HG03571 (cell line): Measurements from ENCODE around the gene TP53INP2.
"Not testable (repeated sequence)": the region's sequence is repeated elsewhere in the genome, so short reads cannot be mapped to it uniquely, and the experiment has no call there.

Source experiments
- ATAC-seq: cut with Tn5 transposase; IDR thresholded peaks from one replicate; pipeline ENCODE4 v1.9.1; 2021; ENCODE audit not compliant: unreplicated experiment

TP53INP2 gene, protein sequence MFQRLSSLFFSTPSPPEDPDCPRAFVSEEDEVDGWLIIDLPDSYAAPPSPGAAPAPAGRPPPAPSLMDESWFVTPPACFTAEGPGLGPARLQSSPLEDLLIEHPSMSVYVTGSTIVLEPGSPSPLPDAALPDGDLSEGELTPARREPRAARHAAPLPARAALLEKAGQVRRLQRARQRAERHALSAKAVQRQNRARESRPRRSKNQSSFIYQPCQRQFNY

DNA sequence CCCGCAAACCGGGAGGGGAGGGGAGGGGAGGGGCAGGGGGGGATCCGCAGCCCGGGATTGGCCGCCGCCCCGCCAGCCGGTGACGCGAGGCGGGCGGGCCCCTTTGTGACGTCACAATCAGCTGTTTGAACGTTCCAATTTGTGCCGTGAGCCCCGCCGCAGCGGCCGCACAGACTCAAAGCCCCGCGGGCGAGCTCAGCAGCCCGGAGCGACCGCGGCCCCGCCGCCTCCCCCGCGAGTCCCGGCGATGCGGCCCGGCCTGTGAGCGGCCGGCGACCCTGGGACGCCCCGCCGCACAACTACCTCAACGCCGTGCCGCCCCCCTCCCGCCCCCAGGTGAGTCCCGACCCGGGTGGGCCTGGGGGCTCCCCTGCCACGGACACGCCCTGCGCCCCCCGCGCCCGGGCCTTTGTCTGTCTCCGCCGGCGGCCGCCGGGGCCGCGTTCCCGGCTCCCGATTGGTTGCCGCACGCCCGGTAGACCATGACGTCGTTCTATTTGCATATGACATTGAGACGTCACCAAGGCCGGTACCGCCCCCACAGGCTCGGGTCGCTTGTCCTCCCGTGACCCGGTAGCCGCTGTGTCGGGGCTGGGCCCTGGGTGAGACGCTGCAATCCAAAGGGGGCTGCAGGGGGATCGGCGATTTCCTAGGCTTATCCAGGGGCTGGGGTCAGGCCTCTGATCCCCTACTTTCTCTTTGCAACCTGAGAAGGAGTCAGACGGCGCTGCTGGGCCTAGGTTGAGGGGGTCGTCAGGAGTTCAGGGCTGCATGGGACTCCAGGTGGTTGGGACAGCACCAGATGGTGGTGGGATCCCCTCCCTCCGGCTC, at the start of gene TP53INP2:
Gene TP53INP2 (plus strand): TSS at position 168 of the 831 bp plus-strand sequence. CDS start 4,396 bp downstream, outside the sequence.
- peak; percentile 44 for ATAC-seq

DNA sequence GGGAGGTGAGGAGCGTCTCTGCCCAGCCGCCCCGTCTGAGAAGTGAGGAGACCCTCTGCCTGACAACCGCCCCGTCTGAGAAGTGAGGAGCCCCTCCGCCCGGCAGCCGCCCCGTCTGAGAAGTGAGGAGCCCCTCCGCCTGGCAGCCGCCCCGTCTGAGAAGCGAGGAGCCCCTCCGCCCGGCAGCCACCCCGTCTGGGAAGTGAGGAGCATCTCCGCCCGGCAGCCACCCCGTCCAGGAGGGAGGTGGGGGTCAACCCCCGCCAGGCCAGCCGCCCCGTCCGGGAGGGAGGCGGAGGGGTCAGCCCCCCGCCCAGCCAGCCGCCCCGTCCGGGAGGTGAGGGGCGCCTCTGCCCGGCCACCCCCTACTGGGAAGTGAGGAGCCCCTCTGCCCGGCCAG, 45.5 kb upstream of the TP53INP2 start:
- ATAC-seq: not testable (repeated sequence)

DNA sequence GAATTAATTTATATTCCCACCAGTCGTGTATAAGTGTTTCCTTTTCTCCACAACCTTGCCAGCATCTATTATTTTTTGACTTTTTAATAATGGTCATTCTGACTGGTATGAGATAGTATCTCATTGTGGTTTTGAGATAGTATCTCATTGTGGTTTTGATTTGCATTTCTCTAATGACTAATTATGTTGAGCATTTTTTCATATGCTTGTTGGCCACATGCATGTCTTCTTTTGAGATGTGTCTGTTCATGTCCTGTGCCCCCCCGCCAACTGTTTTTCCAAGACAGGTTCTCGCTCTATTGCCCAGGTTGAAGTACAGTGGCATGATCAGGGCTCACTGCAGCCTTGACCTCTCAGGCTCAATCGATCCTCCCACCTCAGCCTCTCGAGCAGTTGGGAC, 42.3 kb upstream of the TP53INP2 start:
- ATAC-seq: not testable (repeated sequence)

DNA sequence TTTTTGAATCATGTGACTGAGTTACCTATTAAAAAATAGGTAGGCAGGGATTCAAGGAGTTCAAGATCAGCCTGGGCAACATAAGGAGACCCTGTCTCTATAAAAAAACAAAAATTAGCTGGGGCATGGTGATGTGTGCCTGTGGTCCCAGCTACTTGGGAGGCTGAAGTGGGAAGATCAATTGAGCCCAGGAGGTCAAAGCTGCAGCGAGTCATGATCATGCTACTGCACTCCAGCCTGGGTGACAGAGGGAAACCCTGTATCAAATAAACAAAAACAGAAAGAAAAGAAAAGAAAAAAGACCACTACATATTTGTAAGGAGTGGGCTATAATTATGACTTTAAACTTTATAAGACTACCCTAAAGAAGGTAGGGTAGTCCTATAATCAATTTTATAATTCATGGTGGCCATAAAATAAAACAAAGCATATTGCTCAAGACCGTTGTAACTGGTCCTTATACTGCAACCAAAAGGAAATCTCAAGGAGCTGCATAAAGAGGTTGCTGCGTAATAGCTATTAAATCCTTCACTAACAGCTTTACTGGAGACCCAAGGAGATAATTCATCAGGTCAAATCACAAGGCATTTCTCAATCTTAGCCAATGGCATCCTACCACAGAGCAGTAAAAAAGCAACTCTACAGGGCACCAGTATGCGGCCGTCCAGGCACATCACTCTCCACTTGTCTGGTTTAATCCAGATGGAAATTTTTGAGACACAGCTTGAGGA, 40.8 kb upstream of the TP53INP2 start:
- ATAC-seq: no peak

GRCh38 chr20:34664751-34665150, 39.4 kb upstream of the TP53INP2 start:
- not testable (repeated sequence) for ATAC-seq

GRCh38 chr20:34669094-34669493, 35.0 kb upstream of the TP53INP2 start:
- ATAC-seq: no peak

DNA sequence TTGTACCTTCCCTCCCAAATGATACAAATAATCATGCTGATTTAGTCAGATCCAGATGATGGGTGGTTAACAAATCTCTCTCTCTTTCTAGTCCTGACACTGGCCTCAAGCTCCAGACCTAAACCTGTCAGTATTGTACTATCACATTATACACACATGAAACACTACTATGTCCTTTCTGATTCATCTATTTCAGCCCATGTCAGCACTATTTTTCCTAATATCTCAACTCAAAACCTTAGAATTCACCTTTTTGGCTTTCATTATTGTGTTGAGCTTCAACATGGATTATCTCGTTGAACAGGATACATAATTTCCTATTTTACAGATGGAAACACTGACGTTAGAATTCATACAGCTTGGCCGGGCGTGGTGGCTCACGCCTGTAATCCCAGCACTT, 30.7 kb upstream of the TP53INP2 start:
- no peak for ATAC-seq

DNA sequence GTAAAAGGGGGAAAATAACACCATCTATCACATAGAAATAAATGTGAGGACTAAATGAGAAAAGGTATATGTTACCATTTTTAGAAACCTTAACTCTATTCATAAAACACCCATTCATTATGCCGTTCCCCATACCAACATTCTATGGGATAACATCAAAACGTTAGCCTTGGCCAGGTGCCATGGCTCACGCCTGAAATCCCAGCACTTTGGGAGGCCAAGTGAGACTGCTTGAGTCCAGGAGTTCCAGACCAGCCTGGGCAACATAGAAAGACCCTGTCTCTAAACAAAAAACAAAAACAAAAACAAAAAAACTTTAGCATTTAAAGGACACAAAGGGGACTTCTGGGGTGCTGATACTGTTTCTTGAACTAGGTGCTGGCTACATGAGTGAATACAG, 28.6 kb upstream of the TP53INP2 start:
- ATAC-seq: no peak

DNA sequence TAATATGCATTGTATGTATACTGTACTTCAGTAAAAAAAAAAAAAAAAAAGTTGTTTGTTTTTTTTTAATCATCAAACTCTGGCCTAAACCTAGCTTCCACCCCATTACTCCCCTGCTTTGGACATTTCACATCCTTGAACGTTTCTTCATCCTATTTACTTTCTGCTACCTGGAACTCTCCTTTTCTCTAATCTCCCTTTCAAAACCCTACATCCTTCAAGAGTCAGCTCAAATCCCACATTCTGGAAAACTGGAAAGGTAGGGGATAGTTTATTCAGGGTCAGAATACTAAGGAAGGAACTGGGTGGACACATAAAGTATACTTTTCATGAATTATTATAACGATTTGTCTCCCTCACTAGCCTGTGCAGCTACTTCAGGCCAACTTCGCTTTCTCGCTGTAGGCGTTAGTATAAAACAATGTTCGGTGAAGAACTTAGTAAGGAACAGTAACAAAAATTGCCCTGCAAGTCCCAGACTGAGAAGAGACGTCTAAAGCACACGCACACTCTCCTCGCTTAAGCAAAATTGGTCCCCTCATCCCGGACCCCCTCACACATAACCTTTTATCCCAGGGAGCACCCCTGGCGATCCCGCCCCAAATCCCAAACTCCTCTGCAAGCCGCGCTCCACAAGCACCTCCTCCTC, 28.0 kb upstream of the TP53INP2 start:
- no peak for ATAC-seq

GRCh38 chr20:34676642-34677373, 27.3 kb upstream of the TP53INP2 start, which contains the start of gene PIGU:
PIGU (minus strand) TSS chr20:34677092; CDS start chr20:34677085, 7 bp downstream.
- peak; percentile 94 for ATAC-seq

DNA sequence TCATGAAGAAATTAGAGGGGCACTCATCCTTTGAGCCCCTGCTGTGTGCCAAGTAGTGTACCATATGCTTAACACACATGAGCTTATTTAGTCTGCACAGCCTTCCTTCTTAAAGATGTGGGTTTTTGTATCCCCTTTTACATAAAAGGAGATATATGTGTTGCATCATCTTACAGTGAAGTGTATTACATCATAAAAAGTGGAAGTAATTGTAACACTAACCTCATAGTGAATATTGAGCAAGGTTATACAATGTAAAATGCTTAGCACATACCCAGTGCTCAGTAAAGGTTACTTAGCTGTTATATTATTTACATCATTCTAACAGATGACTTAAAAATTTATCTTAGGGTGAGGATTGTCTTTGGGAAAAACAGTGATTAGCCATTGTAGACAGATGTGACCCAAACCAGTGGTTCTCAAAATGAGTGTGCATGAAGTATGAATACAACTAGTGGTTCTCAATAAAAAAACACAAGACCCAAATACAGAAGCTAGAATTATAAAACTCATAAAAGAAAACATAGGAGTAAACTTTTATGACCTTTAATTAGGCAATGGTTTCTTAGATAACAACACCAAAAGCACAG, 23.5 kb upstream of the TP53INP2 start:
- no peak for ATAC-seq

DNA sequence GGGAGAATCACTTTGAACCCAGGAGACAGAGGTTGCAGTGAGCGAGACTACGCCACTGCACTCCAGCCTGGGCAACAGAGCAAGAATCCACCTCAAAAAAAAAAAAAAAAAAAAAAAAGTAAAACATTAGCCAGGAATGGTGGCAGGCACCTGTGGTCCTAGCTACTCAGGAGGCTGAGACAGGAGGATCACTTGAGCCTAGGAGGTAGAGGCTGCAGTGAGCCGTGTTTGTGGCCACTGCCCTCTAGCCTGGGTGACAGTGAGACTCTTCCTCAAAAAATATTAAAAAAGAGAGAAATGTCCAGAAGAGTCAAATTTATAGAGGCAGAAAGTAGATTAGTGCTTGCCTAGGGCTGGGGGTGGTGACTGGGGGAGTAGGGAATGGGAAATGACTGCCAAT, 20.5 kb upstream of the TP53INP2 start:
- ATAC-seq: no peak

DNA sequence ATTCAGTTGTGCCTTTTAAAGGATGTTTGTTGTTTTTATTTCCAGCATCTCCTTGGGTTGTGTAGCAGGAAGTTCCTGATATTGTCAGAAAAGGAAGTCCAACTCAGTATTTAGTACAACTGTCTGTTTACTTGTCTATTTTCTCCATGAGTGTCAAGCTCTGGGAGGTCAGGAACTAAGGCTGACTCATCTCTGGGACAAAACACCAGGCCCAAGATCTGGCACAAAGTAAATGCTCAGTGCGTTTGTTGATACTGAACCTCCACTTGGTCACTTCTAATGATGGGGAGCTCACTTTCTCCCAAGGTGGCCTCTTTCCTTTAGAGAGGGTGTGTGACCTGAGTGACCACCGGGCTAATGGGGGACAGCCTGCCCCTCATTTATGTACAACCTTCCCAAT, 14.7 kb upstream of the TP53INP2 start:
- ATAC-seq: no peak

- ATAC-seq: no peak
Observed at GRCh38 chr20:34691838-34692237, 12.3 kb upstream of the TP53INP2 start.

- ATAC-seq: no peak
Observed at GRCh38 chr20:34693414-34693813, 10.7 kb upstream of the TP53INP2 start.

DNA sequence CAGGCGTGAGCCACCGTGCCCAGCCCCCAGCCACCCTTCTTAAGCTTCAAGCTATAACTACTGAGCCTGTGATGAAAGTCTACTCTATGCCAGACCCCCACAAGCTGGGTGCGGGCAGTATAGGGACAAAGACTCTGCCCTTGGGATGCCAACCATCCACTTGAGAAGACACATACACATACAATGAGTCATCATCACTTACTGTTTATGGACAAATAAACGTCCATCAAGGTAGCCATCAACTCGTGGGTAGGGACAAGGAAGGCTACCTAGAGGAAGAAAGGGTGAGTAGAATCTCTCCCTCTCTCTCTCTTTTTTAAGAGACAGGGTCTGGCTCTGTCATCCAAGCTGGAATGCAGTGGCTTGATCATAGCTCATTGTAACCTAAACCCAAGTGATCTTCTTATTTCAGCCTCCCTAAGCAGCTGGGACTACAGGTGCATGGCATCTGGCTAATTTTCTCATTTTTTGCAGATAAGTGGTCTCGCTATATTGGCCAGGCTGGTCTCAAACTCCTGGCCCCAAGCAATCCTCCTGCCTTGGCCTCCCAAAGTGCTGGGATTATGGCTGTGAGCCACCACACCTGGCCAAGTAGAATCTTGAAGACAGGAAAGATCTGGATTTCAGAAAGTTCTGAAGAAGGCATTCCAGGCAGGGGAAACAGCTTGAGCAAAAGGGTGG, 2.6 kb upstream of the TP53INP2 start:
- ATAC-seq: no peak

DNA sequence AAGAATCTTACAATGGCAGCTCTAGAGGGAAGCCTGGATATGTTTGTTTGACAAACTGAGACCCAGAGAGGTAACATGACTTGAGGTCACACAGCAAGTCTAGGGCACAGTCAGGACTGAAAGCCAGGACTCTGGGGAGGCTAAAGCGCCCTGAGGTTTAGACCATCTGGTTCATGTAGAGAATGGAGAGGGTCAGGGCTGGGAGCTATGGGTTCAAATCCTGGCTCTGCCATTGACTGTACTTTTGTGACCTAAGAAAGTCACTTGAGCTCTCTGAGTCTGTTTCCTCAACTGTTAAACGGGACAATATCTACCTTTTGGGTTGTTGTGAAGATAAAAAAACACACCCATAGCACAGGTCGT, 1.1 kb upstream of the TP53INP2 start:
- ATAC-seq: no peak

GRCh38 chr20:34703424-34704176, 544 bp upstream of the TP53INP2 start:
- ATAC-seq: no peak

- ATAC-seq: no peak
Observed at GRCh38 chr20:34705008-34705396, 858 bp downstream of the TP53INP2 start.
